ENCODE data around the gene DHRS7B.

Gene DHRS7B

GRCh38 chr17:21167303-21167702 lies 40.5 kb downstream of the DHRS7B start:
- no peak for TF ChIP-seq CTCF (IDR thresholded peaks at IDR 0.05; ENCODE audit: low read depth, low read length)
- TF ChIP-seq MYC (IDR thresholded peaks at IDR 0.05; ENCODE audit: low read depth, low read length) = no peak
- TF ChIP-seq POLR2A (IDR thresholded peaks at IDR 0.05; ENCODE audit: extremely low read depth, insufficient read length) = no peak
- TF ChIP-seq MAX (IDR thresholded peaks at IDR 0.05; ENCODE audit: low read depth, low read length) = no peak

GRCh38 chr17:21168555-21168865 lies 41.7 kb downstream of the DHRS7B start:
- H3K4me3 ChIP-seq (ENCODE audit: low read depth, low read length) = no peak overlapping the region
- TF ChIP-seq POLR2A (IDR thresholded peaks at IDR 0.05; ENCODE audit: extremely low read depth, insufficient read length) (no peak), CTCF (IDR thresholded peaks at IDR 0.05; ENCODE audit: low read depth, low read length) (no peak), MYC (IDR thresholded peaks at IDR 0.05; ENCODE audit: low read depth, low read length) (no peak), MAX (IDR thresholded peaks at IDR 0.05; ENCODE audit: low read depth, low read length) (no peak)
- DNase-seq (ENCODE audit: low read depth) = no peak

More at GRCh38 chr17:21167303-21167702, 40.5 kb downstream of the DHRS7B start:
- no peak overlapping the region for H3K4me3 ChIP-seq (ENCODE audit: low read depth, low read length)
- no peak for DNase-seq (ENCODE audit: low read depth)

GRCh38 chr17:21169496-21169895 lies 42.7 kb downstream of the DHRS7B start:
- TF ChIP-seq POLR2A (IDR thresholded peaks at IDR 0.05; ENCODE audit: extremely low read depth, insufficient read length) = no peak
- TF ChIP-seq MAX (IDR thresholded peaks at IDR 0.05; ENCODE audit: low read depth, low read length) = no peak
- TF ChIP-seq CTCF (IDR thresholded peaks at IDR 0.05; ENCODE audit: low read depth, low read length) = no peak
- TF ChIP-seq MYC (IDR thresholded peaks at IDR 0.05; ENCODE audit: low read depth, low read length) = no peak
- DNase-seq (ENCODE audit: low read depth) = no peak

GRCh38 chr17:21170809-21171208 lies 44.0 kb downstream of the DHRS7B start:
- no peak for DNase-seq (ENCODE audit: low read depth)
- TF ChIP-seq POLR2A (IDR thresholded peaks at IDR 0.05; ENCODE audit: extremely low read depth, insufficient read length) (no peak), MAX (IDR thresholded peaks at IDR 0.05; ENCODE audit: low read depth, low read length) (no peak), MYC (IDR thresholded peaks at IDR 0.05; ENCODE audit: low read depth, low read length) (no peak), CTCF (IDR thresholded peaks at IDR 0.05; ENCODE audit: low read depth, low read length) (no peak)
- no peak overlapping the region for H3K4me3 ChIP-seq (ENCODE audit: low read depth, low read length)

More at GRCh38 chr17:21169496-21169895, 42.7 kb downstream of the DHRS7B start:
- H3K4me3 ChIP-seq (ENCODE audit: low read depth, low read length) = no peak overlapping the region

GRCh38 chr17:21171309-21171922 lies 44.7 kb downstream of the DHRS7B start:
- DNase-seq (ENCODE audit: low read depth) = no peak
- no peak overlapping the region for H3K4me3 ChIP-seq (ENCODE audit: low read depth, low read length)
- TF ChIP-seq MAX (IDR thresholded peaks at IDR 0.05; ENCODE audit: low read depth, low read length) = no peak
- TF ChIP-seq POLR2A (IDR thresholded peaks at IDR 0.05; ENCODE audit: extremely low read depth, insufficient read length) = no peak
- TF ChIP-seq MYC (IDR thresholded peaks at IDR 0.05; ENCODE audit: low read depth, low read length) = no peak
- no peak for TF ChIP-seq CTCF (IDR thresholded peaks at IDR 0.05; ENCODE audit: low read depth, low read length)
